ENCODE results near the gene C22orf31.

Gene C22orf31

GRCh38 chr22:29080106-29080975 is 18.7 kb upstream of the C22orf31 start:
- FAIRE-seq, result no peak

GRCh38 chr22:29079218-29079901 is 17.7 kb upstream of the C22orf31 start:
- FAIRE-seq, result no peak

- FAIRE-seq, result no peak
Observed at GRCh38 chr22:29078869-29079207, 17.2 kb upstream of the C22orf31 start.

GRCh38 chr22:29078036-29078868 is 16.6 kb upstream of the C22orf31 start:
- no peak for FAIRE-seq

GRCh38 chr22:29074276-29074772 is 12.7 kb upstream of the C22orf31 start:
- no peak for FAIRE-seq

GRCh38 chr22:29073618-29074275 is 12.1 kb upstream of the C22orf31 start:
- FAIRE-seq, result no peak

- no peak for FAIRE-seq
Observed at GRCh38 chr22:29072979-29073617, 11.5 kb upstream of the C22orf31 start, which contains the start of gene KREMEN1. Gene KREMEN1, plus strand, starts transcription at chr22:29073035. Its CDS starts 96 bp downstream, at chr22:29073131.

GRCh38 chr22:29072193-29072978 is 10.8 kb upstream of the C22orf31 start:
- FAIRE-seq, result no peak

GRCh38 chr22:29071261-29072045 is 9.8 kb upstream of the C22orf31 start:
- FAIRE-seq, result no peak

GRCh38 chr22:29070490-29070889 is 8.9 kb upstream of the C22orf31 start:
- no peak for FAIRE-seq

GRCh38 chr22:29069463-29069862 is 7.8 kb upstream of the C22orf31 start:
- no peak for FAIRE-seq

GRCh38 chr22:29065468-29066190 is 4.0 kb upstream of the C22orf31 start:
- no peak for FAIRE-seq

- FAIRE-seq, result no peak
Observed at GRCh38 chr22:29062286-29062821, 723 bp upstream of the C22orf31 start.

GRCh38 chr22:29060931-29061330 is 700 bp downstream of the C22orf31 start:
- FAIRE-seq, result no peak

- no peak for FAIRE-seq
Observed at GRCh38 chr22:29060251-29060869, 1.3 kb downstream of the C22orf31 start.

GRCh38 chr22:29056472-29056871 is 5.2 kb downstream of the C22orf31 start:
- no peak for FAIRE-seq

- no peak for FAIRE-seq
Observed at GRCh38 chr22:29055192-29055830, 6.3 kb downstream of the C22orf31 start.

GRCh38 chr22:29054251-29054767 is 7.3 kb downstream of the C22orf31 start:
- FAIRE-seq, result no peak

All from G401.6 (cell line).